Esophagus squamous epithelium (tissue), 4 donors: ENCODE data around the gene DLEC1.

Experiments used
- POLR2A ChIP-seq, 4 donors: fragments of 450-650 bp; IDR thresholded peaks; one replicate each; pipeline ENCODE4 v1.6.1; 2017; ENCODE audit warnings: antibody characterized with exemption in 4 of 4, mild to moderate bottlenecking in 4 of 4, moderate library complexity in 3 of 4
- TF ChIP-seq, protein P1 (sequence below), 6 experiments: fragments of 450-650 bp in 4 of 6; fragments of 200-600 bp in 2 of 6; sonication (generic) in 2 of 6; IDR thresholded peaks; one replicate each; pipeline ENCODE4 v1.5.1; 2016 to 2019; ENCODE audit warnings: antibody characterized with exemption in 6 of 6, mild to moderate bottlenecking in 4 of 6, moderate library complexity in 4 of 6

DNA sequence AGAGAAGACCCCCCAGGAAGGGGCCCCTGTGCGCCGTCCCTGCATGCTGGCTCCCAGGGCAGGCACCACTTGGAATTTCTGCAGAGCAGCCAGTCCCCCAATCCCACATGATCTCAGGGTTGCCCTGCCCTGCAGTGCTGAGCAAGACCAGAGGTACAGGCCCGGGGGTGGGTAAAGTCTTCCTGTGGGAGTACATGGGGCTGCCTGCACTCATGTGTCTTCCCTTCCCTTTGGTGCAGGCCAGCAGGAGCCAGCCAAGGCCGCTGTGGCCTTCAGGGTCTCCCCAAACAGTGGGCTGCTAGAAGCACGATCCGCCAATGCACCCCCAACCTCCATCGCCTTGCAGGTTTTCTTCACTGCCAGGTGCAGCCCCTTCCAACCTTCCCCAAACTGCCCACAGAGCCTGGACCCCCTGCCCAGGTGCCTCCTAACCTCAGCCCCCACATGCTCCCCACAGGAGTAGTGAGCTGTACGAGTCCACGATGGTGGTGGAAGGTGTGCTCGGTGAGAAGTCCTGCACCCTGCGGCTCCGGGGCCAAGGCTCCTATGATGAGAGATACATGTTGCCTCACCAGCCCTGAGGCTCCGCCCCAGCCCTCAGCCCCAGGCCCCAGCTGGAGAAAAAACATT lies 82.9 kb downstream of the DLEC1 start:
- TF ChIP-seq, protein P1, sequence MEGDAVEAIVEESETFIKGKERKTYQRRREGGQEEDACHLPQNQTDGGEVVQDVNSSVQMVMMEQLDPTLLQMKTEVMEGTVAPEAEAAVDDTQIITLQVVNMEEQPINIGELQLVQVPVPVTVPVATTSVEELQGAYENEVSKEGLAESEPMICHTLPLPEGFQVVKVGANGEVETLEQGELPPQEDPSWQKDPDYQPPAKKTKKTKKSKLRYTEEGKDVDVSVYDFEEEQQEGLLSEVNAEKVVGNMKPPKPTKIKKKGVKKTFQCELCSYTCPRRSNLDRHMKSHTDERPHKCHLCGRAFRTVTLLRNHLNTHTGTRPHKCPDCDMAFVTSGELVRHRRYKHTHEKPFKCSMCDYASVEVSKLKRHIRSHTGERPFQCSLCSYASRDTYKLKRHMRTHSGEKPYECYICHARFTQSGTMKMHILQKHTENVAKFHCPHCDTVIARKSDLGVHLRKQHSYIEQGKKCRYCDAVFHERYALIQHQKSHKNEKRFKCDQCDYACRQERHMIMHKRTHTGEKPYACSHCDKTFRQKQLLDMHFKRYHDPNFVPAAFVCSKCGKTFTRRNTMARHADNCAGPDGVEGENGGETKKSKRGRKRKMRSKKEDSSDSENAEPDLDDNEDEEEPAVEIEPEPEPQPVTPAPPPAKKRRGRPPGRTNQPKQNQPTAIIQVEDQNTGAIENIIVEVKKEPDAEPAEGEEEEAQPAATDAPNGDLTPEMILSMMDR (IDR thresholded peaks at IDR 0.05), result no peak
- TF ChIP-seq POLR2A (IDR thresholded peaks at IDR 0.05), result no peak
